ENCODE measurements around the gene SNRNP48.

DNA sequence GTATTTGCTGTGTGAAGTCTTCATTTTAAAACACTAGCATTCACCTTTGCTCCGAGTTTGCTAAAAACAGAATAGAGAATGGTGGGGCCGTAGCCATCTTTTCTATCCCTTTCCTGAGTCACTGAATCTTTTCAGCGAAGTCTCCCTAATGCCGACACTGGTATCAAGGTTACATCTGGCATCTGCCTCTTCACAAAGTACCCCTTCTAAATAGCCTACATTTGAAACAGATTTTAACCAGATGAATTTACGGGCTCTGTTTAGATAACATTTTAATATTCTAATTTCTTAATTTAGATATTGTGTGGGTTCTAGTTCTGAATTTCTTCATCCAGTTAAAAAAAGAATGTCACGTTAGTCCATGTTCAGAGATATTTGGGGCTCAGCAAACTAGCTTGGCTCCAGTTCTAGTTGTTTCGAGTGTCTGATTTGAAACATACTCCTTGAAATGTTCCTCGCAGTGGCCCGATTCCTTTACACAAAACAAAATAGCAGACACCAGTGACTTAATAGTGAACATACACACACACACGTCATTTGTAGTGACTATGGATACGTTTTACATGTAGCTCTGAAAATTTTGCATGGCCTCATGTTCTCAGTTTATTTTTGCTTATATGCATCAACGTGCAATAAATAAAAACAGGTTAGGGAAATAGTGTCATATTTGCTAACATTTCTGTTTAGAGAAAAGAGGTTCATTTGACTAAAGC is 33.4 kb upstream of the SNRNP48 start:
- TF ChIP-seq, protein P1, sequence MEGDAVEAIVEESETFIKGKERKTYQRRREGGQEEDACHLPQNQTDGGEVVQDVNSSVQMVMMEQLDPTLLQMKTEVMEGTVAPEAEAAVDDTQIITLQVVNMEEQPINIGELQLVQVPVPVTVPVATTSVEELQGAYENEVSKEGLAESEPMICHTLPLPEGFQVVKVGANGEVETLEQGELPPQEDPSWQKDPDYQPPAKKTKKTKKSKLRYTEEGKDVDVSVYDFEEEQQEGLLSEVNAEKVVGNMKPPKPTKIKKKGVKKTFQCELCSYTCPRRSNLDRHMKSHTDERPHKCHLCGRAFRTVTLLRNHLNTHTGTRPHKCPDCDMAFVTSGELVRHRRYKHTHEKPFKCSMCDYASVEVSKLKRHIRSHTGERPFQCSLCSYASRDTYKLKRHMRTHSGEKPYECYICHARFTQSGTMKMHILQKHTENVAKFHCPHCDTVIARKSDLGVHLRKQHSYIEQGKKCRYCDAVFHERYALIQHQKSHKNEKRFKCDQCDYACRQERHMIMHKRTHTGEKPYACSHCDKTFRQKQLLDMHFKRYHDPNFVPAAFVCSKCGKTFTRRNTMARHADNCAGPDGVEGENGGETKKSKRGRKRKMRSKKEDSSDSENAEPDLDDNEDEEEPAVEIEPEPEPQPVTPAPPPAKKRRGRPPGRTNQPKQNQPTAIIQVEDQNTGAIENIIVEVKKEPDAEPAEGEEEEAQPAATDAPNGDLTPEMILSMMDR (IDR thresholded peaks at IDR 0.05), result no peak
- TF ChIP-seq EZH2 (IDR thresholded peaks at IDR 0.05), result no peak
- no peak for TF ChIP-seq EZH2phosphoT487 (IDR thresholded peaks at IDR 0.05)
